Cerebellar cortex (tissue), 1 donor: ENCODE results near the gene SLC48A1.
A peak's percentile ranks its signal among the peaks of the same experiment; 100 is the strongest.

Source experiments
- DNase-seq: peaks from one replicate; pipeline ENCODE4 v3.0.0-alpha.2; 2015; ENCODE audit warnings: low spot score

Gene SLC48A1

DNA sequence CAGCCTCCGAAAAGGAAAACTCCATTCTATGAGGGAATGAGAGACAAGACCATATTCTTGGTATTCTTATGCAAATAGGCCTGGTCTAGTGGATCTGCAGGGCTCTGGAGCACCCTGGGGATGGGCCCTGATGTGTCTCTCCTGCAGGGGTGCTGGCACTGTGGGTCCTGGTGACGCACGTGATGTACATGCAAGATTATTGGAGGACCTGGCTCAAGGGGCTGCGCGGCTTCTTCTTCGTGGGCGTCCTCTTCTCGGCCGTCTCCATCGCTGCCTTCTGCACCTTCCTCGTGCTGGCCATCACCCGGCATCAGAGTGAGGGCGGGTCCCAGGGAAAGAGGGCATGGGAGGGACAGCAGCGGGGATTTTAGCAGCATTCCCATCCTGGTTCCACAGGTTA, 5.8 kb downstream of the SLC48A1 start:
- DNase-seq: no peak

DNA sequence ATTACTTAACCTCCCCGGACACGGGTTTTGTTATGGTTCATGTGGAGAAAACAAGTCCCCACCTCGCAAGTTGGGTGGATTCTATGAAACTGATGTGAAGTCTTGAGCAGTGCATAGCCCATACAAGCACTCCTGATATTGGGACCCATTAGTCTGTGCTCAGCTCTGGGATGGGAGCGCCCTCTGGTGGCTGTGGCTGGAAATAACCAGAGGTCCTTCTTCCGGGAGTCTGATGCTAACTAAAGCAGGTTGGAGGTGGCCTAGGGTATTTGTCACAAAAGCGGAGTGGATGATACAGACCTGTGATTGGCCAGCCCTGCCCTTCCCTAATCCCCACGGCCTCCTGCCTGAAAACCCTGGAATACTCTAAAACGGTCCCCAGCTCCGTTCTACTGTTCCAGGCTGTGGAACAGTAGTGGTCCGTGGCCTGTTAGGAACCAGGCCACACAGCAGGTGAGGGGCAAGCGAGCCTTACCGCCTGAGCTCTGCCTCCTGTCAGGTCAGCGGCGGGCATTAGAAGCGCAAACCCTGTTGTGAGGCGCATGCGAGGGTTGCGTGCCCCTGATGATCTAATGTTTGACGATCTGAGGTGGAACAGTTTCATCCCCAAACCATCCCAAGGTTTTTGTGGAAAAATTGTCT, 6.4 kb downstream of the SLC48A1 start:
- DNase-seq: peak; percentile 96

- no peak for DNase-seq
Observed at GRCh38 chr12:47779943-47780504, 7.0 kb downstream of the SLC48A1 start.

GRCh38 chr12:47781479-47782371, 8.7 kb downstream of the SLC48A1 start:
- DNase-seq: peak; percentile 60

DNA sequence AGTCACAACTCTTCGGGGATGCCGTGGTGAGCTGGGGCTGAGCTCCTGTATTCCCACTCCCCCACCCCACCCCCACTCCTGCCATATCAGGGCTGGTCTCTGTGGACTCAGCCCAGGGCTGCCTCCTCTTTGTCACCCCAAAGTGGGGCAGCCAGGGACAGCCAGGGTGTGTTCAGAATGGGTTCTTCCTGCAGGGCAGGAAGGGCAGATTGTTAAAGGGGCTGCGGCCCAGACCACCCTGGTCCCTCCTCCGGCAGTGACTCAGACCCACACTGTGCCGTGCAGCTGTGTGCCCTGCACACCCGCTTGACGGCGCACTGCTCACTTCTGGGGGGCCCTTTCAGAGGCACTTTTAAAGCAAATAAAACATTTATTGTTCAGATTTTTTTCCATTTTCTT, 9.3 kb downstream of the SLC48A1 start:
- no peak for DNase-seq

- DNase-seq: no peak
Observed at GRCh38 chr12:47783024-47783755, 10.2 kb downstream of the SLC48A1 start.

- DNase-seq: no peak
Observed at GRCh38 chr12:47783821-47784819, 11.1 kb downstream of the SLC48A1 start.

- no peak for DNase-seq
Observed at GRCh38 chr12:47785036-47785886, 12.2 kb downstream of the SLC48A1 start.

GRCh38 chr12:47785887-47786661, 13.0 kb downstream of the SLC48A1 start:
- DNase-seq: no peak

DNA sequence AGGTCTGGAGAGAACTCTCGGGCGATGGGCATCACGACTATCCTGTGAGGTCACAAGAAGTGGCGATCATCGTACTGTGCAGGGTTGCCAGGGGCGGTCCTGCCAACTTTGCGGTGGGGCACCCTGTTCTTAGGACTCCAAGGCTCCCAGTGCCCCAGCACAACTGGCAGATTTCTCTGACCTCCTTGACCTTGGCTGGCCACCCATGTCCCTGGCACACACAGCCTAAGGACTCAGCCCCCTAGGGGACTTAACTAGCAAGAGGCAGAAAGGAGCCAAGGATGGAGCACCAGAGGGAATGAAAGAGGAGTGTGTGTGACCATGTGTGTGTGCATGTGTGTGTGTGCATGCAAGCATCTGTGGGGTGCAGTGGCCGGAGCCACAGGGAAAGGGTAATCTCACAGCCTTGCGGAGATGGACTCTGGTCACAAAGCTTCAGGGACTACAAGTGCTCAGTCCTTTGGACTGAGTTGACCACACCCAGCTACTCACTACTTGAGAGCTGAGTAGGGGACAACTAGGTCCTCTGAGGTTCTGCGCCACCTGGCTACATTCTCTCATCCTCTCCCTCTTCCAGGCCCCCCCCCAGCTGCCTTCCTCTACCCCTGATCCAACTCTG, 13.7 kb downstream of the SLC48A1 start:
- no peak for DNase-seq

DNA sequence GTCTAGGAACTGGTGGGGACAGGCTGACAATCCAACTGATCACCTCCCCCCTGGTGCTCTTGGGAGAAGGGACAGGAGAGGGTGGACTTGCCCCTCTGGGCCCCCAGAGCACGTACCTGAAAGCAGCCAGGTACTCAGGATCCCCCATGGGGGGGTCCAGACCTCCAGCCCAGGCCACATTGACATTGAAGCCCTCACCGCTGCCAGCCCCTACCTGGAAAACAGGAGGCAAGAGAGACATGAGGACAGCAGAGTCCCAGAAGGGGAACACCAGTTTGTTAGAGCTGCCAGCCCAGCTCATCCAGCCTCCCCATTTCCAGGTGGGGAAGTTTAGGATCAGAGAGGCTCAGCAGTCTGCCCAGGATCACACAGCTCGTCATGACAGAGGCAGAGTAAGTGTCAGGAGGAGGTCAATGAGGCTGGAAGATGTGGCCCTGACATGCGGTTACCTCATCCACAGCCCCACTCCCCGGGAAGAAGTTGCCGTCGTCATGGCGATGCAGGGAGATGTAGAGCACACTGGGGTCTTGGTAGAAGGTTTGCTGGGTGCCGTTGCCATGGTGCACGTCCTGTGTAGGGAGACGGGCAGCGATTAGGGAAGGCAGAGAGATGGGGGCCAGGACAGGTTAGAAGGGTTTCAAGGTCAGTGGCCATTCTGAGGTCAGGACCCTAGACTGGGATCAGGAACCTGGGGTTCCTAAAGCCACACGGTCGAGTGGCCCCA, 14.7 kb downstream of the SLC48A1 start:
- no peak for DNase-seq

DNA sequence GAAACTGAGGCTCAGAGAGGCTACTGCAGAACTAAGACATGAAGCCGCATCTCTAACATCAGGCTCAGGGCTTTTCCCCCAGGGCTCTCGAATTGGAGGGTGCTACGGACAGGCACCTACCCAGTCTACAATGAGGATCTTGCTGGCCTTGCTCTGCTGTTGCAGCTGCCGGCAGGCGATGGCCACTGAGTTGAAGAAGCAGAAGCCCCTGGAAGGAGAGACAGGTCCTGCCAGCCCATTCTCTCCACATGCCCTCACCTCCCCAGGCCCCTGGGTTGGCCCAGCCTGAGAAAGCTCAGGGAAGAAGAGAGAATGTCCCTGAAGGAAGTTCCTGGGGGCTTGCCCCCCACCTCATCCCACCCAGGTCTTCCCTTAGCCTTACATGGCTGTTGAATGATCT, 16.1 kb downstream of the SLC48A1 start:
- DNase-seq: no peak

GRCh38 chr12:47789712-47790489, 16.9 kb downstream of the SLC48A1 start:
- no peak for DNase-seq

- DNase-seq: no peak
Observed at GRCh38 chr12:47790676-47791350, 17.8 kb downstream of the SLC48A1 start.

DNA sequence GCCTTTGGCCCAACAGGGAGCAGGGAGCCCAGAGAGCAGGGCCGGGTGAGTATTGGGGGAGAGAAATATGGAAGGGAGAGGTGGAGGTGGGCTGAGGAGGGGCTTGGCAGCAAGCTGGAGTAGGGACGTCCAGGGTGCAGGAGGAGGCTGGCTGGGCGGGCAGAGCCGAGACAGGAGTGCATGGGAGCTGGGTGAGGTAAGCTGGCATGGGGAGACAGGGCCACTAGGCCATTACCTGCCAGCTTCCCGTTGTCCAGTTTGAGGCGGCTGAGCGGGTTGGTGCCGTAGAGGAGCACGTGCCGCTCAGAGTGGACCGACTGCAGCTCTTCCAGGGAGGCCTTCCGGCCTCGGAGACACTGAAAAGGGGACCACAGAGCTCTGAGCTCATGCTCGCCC, 18.3 kb downstream of the SLC48A1 start:
- no peak for DNase-seq

GRCh38 chr12:47791874-47792273, 18.8 kb downstream of the SLC48A1 start:
- DNase-seq: no peak
